ENCODE data around the gene BABAM2.
"Not testable (repeated sequence)": the region's sequence is repeated elsewhere in the genome, so short reads cannot be mapped to it uniquely, and the experiment has no call there.

BABAM2 gene

DNA sequence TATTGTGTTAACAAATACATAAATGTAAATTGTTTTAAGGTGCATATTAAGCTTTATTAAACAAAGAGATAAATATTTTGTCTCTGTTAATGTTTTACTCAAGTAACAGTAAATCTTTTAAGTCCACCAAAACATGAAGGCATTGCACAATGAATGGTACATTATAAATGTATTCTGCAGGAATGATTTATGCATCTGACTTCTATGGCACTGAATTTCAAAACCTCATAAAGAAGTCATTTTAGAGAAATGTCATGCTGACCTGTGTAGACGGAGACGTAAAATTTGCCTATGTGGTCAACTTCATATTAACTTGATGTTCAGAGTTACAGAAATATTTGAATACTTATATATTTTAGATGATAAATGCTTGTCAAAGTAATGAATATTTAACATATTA is 194.7 kb downstream of the BABAM2 start:
- DNase-seq, result no peak

DNA sequence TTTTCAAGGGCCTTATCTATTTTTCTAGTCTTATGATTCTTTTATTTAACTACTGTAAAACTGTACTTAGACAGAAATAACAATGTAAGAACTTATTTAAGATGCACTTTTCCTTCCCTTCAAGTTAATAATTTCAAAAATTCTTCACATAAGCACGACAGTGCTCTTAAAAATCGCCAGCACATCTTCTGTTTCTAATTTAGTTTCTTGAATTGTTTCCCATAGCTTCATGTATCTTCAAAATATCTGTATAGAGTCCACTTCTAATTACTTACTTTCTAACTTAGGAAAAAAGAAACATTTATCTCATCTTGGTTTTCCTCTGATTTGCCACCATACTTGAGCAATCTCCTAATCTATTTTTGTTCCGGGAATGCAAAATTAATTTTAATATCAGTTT is 196.1 kb downstream of the BABAM2 start:
- no peak for DNase-seq

DNA sequence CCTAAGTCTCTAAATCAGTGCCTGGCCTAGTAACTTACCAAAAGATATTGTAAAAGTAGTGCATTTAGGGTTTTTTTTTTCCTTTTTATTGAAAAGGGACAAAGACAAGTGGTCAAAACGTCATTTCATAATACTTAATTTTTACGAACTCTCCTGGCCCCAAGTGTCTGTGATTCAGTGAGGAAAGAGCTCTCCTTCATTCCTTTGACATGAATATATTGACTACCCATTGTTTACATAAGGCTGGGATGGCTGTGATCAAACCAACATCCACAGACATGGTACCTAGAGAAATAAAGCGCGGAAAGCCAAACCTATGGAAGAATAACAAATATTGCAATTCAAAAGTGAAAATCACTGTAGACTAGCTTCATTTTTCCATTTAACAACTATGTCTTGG is 198.4 kb downstream of the BABAM2 start:
- DNase-seq, result no peak

DNA sequence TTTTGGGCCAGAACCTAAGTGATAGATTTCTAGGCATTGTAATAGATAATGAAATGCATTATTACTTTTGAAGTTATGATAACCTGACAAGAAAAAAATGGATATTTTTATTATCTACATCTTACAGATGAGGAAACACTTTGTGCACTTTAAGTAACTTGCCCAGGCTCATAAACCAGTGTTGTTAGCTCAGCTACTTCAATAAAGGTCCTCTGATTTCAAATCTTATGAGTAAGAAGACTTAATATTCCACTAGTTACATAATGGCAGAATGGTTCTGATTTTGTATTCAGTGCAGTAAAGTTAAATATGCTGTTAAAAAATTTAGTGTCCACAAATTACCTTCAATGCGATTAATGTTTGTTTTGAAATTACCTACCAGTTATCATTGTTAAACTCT is 199.0 kb downstream of the BABAM2 start:
- DNase-seq, result no peak

DNA sequence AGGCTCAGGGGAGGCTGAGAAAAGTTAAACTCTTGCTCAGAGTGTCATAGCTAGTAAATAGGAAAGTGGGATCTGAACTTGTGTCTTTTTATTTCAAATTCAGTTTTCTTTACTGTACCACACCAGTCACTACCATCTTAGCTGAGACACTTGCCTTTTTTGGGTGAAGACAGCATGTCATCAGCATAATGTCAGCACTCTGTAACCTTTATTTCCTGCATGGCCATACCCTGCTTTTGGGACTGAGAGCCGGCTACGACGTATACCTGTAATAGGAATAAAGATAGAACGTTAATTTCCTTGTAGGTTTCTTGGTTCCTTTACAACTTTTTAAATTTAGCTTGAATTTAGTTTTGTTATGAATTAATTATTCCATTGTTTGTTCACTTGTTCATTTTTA is 202.8 kb downstream of the BABAM2 start:
- DNase-seq, result no peak

DNA sequence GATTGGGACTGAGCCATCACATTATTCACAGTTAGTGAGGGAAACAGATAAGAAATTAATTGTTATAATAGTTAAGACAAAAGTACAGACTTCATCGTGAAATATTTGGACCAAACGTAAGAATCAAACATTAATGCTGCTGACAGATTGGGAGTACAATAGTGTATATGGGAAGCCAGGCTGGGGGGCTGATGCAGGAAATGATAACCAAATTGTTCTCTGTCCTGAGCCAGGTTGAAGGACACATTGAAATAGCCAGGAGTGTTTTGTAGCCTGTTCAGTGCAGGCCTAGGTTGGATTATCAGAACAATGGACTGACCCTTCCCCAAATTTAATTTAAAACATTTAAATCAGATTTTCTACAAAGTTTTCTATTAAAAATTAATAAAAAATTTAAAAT is 203.2 kb downstream of the BABAM2 start:
- DNase-seq, result no peak

DNA sequence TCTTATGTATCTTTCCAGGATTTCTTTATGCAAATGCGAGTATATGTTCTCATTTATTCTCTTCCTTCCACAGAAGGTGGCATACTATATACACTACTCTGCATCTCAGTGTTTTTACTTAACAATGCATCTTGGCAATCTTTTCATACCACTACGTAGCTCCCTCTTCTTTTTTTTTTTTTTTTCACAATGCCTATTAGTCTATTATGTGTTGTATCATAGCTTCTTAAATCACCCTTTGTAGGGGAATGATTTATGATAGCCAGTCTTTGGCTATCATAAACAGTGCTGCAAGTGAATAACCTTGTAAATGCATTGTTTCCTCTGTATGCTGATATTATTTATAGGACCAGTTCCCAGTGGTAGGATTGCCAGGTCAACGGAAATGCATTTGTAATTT is 204.2 kb downstream of the BABAM2 start:
- DNase-seq, result no peak

DNA sequence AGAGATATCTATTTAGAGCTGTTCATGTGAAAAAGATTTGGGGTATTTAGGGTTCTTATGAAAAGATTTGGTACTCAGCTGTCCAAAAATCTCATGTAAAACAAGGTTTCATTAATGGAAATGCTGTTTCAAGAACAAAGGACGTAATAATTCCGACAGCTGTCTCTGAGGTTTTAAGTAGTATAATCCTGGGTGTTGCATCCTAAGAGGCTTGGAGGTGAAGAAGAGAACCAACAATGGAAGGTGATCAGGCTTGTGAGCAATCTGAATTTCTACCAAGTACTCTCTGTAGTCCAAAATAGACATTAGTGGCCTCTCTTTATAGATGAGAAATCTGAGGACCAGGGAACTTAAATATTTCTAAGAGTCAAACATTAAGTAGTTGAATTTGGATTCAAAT is 205.1 kb downstream of the BABAM2 start:
- no peak for DNase-seq

DNA sequence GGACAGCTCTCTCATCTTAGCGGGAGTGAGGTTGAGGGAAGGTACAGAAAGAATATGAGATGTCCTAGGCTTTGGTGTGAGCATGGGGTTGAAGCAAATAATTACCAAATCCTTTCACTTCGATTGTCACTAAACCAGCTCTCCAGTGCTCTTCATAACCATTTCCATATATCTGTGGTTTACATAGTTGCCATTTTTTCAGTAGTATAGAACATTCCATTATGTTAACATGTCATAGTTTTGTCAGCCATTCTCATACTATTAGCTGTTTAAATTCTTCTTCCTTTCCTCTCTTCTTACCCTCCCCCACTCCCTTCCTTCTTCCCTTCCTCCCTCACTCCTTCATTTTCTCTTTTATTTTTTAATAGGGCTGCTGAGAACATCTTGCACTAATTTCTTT is 205.9 kb downstream of the BABAM2 start:
- DNase-seq, result no peak

DNA sequence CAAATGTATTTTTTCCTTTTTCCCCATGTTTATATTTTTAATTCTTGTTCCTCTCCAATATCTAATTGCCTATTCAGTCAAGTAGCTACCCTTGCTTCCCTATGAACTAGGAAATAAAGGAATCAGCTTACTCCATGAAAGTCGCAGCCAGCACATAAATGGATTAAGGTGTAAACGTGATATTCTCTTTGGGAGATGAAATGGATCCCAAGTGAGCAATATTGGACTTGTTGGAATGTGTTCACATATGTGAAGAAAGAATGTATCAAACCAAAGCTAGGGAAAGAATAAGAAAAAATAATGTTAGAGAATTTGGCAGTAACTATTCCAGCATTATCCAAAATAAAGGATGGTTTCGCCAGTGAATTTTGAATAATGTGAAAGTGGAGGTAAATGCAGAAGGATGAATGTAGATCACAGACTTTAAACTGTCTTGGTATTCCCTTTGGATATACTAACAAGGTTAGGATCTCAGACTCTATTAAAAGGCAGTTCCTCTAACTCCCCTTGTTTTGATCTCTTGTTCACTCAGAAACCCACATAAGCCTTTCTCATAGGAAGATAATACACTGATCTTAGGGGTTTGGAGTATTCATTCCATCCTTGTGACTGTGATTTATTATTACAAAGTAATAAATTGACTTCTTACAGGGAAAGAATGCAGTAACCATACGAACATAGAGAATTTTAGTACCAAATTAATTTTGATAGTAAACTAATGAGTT is 208.1 kb downstream of the BABAM2 start:
- DNase-seq, result no peak

DNA sequence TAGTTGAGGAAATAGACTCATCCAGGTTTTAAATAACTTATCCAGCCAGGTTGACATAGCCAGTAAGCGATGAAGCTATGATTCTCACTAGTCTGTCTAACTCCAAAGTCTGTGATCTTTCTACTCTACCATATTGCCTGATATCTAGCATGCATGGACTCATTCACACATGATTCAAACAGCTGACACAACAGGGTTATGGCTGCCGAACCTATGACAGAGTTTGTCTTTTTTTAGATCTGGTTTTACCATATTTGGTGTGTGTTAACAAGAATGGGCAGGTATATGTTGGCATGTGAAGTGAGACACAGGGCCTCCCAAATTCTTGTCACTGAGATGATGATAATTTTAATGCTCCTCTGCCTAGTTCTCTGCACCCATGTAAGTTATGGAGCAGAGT is 210.6 kb downstream of the BABAM2 start:
- DNase-seq, result no peak

DNA sequence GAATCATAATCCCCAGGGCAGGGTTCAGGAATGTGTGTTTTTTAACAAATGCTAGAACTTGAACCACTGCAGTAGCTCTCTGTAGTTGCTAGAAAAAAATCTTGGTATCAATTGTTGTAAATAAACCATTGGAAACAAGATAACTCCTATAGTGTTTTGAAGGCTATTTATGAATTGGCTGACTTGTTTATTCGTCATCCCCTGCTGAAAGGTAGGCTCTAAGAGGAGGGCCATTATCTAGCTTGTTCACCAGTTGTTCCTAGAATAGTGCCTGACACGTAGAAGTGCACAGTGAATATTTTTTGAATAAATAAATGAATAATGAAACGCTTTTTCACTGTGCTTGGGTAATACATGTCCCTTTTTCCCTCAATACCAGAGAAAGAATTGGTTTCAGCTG is 211.4 kb downstream of the BABAM2 start:
- no peak for DNase-seq

DNA sequence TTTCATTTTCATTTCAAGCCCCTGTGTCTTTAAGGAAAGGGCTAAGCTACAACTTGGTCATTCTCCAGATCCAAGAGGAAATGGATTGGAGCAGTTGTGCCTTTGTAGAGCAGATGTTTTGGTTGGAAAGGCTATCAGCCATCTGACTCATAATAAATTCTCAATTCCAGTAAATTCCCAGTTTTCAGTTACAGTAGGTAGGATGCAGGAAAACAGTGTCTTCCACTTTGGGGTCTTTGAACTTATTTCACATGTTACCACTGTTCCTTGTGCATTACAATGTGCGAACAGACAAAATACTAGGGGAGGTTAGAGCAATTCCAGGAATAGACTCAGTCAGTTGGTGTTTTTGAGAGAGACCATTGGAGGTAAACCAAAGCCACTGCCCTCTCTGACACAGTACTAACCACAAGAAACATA is 211.9 kb downstream of the BABAM2 start:
- DNase-seq, result no peak

DNA sequence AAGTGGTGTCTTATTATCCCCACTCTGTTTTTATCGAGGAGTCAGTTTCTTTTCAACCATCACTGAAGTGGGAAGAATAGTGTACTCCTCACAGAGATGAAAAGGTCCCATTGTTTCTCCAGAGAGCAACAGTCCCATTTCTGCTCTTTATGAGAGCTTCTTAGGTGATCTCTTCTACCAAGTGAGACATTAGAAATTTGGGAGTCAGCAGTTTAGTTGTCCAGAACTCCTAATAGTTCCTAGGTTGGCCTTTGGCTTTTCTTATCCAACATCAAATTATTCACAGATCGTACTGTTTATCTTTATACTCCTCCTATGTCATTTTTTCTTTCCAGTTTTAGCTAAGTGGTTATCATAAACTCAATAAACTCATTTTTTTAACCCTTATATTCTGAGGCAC is 213.1 kb downstream of the BABAM2 start:
- DNase-seq, result no peak

DNA sequence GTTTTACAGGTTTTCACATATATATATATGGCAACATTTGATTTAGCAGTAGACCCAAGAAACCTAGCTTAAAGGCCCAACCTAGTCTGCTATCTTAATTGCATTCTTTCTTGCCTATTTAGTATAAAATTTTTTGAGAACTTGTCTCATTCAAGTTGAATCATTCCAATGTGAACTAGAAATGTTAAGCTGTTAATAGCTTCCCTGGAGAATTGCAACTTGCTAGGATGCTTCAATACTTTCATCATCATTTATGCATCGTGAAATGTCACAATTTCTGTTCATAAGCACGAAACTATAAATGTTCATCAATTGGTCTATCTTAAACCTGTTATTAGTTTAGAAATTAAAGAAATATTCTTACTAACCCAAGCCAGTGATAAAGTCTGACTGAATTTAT is 217.6 kb downstream of the BABAM2 start:
- DNase-seq, result no peak

DNA sequence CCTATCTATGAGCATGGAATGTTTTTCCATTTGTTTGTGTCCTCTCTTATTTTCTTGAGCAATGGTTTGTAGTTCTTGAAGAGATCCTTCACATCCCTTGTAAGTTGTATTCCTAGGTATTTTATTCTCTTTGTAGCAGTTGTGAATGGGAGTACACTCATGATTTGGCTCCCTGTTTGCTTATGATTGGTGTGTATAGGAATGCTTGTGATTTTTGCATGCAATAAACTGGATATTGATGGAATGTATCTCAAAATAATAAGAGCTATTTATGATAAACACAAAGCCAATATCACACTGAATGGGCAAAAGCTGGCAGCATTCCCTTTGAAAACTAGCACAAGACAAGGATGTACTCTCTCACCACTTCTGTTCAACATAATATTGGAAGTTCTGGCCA is 223.2 kb downstream of the BABAM2 start:
- DNase-seq, result not testable (repeated sequence)

DNA sequence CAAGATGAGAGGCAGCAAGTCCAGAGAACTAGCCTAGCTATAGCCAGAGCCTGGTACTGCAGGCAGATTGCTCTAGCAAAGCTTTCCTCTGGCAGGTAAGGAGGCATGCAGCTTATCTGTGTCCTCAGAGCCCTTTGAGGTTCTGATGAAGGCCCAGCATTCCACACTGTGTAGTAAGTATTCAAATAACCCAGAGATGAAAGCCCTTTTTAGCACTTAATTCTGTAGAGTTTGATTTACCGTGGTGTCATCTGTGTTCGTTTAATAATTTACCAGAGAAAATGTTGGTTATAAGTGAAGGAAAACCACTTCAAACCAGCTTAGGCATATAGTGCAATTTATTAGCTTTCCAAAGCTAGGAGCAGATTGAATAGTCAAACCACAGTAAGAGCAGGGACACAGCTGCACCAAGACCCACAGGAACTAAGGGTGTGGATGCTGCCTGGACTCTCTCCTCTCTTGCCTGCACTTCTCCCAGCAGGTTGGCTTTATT is 226.6 kb downstream of the BABAM2 start:
- DNase-seq, result no peak

DNA sequence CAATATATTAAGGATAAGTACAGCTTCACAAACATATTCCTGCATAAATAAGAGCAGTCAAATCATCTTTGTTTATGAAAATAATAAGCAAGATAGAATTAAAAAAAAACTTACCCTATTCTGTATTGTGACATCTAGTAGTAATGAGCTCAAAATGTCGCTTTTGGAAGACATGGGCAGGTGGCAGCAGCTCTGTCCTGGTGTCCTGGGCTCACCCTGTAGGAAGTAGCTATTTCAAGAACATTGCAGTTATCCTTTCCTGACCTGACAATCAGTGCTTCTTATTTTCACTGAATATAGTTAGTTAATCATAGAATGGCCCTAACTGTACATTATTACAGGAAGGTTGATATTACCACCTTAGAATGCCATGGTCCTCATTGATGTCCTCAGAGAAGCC is 229.1 kb downstream of the BABAM2 start:
- DNase-seq, result no peak

DNA sequence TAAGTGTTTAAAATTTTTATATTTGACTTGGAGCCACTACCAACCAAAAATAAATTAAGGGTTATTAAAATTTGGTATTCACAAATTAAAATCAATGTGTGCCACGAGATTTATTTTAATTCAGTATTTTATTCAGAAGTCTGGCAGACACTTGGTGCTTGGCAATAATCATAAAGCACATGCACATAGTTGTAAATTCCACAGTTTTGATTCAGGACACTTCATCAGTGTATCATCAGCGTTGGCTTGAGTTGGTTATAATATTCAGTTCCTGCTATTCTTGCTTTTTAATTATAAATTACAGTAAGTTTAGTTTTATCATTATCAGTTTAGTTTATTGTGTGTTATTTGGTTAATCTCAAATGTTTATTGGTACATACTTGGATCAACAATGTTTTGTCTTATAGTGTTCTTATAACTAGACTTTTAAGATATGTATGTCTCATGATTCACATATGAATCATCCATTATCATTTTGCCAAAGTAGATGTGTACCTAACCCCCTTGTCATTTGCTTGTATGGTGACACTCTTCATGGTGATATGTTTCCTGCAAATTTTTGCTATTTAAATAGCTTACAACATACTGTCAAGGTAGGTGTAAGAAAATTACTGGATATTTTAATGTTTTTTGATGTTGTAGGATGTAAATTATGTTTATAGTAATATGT is 237.9 kb downstream of the BABAM2 start:
- no peak for DNase-seq

DNA sequence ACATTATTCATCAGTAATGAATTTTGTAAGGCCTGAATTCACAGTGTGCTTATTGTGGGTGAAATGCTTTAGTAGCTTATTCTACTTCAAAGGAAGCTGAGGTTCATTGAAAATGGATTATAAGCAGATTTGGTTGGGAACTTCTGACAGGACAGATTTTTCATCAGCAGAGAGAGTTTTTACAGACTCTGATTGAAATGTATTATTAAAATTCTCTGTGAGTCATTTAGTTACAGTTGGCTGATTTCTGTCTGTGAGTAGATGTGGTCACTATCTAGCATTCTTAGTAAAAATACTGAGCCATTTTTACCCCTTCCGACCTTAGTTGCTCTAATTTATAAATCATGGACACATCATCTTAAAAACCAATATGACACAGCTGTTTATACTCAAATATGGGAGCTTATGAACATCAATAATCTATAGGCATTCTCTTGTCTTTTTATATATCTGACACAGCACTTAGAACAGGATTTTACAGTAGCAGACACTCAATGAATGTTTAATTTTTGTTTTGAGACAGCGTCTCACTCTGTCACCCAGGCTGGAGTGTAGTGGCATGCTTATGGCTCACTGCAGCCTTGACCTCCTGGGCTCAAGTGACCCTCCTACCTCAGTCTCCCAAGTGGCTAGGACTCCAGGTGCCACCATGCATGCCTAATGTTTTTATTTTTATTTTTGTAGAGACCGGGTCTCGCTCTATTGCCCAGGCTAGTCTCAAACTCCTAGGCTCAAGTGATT is 239.6 kb downstream of the BABAM2 start:
- no peak for DNase-seq

DNA sequence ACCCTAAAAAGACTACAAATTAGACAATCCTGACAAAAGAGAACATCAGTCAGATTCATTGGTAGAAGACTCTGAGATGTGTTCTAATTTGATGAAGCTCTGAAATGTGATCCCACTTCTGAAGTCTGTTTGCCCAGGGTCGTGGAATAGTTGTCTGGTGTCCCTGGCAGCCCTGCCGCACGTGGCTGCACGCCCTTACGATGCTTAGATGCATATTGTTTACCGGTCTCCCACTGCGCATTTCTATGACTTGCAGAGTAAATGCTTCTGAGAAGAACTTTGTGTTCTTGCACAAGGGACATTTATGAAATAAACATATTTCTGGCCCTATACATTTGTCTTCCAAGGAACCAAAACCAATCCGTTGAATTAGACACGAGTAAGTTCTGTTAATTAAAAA is 243.2 kb downstream of the BABAM2 start:
- DNase-seq, result no peak

DNA sequence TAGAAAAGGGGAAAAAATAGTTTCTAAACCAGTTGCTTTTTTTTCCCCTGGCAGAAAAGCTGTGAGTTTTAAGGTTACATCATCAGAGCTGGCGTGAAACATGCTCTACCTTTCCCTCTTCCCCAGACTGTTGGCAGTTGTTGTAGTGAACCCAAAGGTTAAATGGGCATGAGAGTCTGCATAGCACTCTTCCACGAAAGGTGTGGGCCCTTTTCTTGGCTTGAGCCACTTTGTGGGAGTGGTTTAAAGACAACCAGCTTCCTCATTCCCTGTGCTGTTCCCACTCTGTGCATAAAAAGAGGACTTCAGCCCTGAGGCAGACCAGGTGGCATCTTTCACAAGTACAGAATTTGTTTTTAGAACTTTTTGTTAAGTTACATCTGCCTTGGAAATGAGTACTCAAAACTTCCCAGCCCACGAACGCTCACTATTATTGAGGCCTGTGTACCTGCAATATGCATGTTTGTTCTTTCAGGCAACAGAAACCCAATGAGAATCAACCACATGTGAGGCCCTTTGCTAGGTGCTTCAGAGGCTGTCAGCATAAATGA is 243.8 kb downstream of the BABAM2 start:
- peak; percentile 7 for DNase-seq

DNA sequence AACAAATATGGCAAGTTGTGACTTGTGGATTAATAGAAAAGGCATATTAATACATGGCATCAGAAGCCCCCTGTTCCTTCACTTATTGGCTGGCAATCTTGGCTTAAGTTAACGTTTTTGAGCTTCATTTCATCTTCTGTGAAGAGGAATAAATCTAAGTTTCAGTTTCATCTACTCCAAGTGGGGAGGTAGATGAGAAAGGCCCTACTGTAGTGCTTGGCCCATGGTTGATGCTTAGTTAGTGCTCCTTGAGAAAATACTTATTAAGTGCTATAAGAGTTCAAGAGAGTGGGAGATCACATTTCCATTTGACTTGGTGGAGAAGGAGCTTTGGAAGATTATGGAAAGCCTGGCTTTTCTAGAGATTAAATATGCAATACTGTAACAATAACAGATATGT is 244.3 kb downstream of the BABAM2 start:
- DNase-seq, result no peak

DNA sequence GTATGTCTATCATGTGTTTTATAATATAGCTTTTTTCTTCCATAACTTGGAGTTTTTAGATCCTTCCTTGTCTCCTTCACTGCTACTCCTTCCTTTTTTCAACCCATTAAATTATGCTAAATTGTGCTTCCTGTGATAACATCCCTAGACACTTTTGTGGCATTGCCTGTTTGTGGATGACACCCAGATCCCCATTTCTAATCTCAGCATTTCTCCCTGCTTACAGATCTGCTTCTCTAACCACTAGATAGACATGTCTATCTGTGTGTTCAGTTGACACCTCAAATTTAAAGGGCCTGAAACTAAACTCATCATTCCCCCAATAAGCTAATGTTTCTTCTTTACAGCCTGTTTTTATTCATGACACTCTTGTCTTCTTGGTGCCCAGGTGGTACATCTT is 244.8 kb downstream of the BABAM2 start:
- no peak for DNase-seq

Measured in GDM1 (cell line).